DMS153 (cell line): ENCODE results near the gene PRKAG1.

ENCODE experiments used
- DNase-seq: peaks from one replicate; lab custom pipeline; 2025; lab: John Stamatoyannopoulos, UW

PRKAG1 gene

DNA sequence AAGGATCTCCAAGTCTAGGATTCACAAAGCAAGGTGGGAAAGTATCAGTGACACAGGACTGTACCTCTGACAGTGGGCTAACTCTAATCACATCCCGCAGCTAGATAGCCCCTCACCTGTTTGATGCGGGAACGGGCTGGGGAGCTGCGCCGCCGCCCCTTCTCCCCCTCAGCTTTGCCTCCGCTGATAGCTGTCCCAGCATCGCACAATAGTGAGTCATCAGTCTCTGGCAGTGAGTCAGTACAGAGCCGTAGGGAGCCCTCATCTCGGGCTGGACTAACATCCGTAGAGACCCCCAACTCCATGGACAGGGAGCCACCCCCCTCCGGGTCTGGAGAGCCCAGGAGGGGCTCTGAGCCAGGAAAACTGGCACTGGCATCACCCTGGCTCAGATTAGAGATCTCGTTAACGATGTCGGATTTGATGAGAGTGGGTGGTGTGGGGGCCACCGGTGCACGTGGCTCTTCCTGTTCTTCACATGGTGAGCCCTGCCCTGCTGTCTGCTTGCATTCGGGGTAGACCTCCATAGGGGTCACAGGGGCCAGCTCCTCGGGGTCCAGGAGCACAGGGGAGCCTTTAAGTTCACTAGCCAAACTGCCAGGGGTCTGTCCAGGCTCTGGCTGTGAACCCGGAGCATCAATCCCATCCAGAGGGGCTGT lies 31.1 kb upstream of the PRKAG1 start:
- DNase-seq: no peak

DNA sequence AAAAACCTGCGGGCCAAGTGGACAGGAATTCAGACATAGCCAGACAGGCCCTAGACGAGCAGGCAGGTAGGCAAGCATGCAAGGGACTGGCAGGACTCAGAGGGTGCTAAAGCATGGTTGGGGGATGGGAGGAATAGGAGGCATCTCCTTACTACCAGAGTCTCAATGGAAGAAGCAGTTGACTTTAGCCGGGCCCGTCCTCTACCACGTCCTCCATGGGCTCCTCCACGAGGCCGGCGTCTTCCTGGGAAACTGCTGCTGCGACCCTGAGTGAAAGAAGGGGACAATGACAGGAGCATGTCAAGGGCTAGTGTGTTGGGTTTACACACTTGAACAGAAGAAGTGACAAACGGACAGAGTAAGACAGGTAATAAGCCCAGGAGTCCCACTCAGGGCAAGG lies 30.4 kb upstream of the PRKAG1 start:
- no peak for DNase-seq

DNA sequence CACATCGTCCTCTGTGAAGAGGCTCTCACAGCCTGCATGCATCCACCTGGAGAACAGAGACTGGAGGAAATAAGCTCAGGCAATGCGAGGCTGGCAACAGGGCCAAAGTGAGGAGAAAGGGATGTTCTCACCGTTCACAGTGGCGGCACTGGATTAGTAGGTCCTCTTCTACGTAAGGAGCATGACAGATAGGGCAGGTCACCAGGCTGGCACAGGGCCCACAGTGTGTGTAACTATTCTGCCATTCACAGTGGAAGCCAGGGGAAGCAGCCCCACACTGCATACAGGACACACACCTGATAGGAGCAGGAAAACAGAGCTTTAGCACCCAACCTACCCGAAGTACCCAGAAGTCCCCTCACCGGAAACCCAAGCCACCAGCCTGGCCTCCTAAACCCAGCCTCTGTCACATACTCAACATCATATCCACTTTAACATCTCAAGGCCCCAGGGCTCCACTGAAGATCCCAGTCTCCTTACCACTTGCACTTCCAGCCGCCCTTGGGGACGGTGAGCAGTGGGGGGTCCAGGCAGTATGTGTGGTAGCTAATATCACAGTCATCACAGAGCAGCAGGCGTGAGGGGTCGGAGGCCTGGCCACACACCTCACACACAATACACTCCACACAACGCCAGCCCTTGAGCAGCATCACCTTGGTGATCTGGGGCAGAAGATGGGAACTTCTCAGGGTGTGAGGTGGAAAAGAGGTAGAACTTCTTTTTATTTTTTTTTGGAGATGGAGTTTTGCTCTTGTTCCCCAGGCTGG lies 27.7 kb upstream of the PRKAG1 start:
- DNase-seq: no peak

DNA sequence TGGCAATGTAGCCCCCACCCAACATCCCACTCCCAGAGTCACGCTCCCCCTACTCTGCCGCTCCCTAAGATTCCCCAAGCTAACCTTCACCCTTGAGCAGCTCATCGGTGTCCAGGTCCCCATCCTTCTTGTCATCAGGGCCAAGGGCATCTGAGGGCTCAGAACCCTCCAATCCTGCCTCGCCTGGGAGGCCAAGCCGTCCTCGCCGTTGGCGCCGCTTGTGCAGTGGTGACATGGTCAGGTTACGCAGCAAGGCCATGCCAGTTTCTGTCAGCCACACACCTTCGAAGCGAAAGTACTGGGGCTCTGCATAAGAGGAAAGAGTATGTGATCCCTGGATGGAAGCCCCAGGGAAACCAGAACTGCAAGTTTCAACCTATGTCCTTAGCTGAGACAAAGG lies 26.1 kb upstream of the PRKAG1 start:
- DNase-seq: no peak

DNA sequence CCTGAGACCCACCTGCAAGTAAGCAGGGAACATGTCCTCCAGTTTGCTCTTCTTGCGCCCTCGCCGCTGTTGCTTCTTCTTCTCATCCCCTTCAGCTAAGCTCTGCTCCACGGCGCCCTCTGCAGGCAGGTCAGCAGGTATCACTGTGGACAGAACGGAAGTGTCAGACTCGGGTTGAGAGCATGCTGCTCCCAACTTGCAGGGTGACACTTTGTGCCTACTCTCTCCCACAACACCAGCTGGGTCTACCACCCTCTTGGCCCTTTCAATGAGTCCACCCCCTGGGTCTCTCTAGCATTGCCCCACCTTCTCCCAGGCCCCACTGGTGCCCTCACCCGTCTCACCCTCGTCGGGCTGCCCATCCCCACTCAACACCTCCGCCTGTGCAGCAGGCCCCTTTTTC lies 25.3 kb upstream of the PRKAG1 start:
- peak; percentile 1 for DNase-seq

DNA sequence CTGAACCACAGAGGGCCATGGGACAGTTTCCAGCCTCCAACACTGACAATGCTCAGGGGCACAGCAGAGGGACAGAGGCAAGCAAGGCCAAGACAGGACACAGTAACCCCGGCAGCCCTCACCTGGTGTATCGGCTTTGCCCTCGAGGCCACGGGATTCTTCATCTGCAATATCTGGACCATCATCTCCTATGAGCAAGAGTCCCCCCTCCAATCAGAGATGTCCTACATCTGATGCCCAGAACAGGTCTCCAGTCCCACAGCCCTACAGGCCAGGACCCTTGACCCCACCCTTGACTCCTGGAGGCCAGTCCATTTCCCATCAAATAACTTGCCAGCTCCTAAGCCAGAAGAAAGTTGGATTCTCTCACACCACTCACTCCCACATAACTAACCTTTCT lies 24.7 kb upstream of the PRKAG1 start:
- no peak for DNase-seq

DNA sequence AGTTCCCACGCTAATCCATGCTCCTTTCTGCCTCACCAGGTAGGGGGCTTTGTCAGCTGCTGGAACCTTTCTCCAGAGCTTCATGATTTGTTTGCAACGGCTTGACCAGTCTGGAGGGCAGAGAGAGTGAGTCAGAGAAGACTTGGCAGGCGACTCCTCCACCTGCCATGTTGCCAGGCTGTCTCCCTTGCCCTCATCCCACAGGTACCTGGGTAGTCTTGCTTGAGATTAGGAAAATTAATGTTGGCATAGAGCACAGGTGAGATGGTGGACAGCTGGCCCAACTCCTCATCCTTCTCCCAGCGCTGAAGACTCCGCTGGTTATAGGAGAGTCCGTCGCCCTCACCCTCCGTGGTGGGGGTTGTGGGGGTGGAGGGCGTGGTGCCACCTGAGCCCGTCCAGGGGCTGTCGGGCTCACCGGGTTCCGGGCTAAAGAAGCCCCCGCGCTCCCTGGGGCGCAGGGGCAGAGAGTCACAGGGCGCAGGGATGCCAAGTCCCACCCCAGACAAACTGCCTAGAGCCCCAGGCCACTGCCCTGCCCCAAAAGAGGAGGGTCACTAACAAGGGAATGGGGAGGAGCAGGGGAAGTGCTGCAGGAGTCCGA lies 23.4 kb upstream of the PRKAG1 start:
- no peak for DNase-seq

DNA sequence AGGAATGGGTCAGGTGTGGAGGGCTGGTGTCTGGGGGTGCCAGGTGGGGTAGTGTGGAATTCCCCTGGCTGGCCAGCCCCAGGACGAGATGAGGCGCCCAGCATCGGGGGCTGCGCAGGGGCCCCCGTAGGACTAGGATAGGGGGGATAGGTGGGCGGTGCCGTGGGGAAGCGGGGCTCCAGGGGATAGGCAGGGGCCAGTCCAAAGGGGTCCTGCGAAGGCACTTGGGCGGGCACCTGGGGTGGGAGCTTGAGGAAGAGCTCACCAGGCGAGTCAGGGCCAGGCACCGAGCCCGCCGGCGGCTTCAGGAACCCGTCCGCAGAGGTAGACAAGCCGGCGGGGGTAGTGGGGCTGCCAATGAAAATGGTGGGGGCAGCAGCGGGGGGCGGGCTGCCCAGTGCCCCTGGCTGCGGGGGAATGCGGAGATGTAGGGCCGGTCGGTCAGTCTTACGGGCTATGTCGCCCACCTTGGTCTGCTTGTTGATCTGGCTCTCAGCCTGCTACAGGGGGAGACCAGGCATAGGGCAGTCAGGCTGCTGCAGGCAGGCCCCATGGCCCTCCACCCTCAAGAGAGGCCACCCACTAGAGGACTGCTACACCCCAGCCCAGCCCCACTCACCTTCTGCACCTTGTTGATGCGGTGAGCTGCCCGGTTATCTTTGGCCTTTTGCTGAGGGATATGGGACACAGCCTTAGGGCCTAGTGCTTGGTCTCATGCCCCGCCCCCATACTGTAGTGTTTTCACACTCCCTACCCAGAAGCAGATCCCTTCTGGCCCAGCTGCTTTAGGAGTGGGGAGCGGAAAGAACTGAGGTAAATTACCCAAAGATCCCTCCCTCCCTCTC lies 22.7 kb upstream of the PRKAG1 start:
- no peak for DNase-seq

DNA sequence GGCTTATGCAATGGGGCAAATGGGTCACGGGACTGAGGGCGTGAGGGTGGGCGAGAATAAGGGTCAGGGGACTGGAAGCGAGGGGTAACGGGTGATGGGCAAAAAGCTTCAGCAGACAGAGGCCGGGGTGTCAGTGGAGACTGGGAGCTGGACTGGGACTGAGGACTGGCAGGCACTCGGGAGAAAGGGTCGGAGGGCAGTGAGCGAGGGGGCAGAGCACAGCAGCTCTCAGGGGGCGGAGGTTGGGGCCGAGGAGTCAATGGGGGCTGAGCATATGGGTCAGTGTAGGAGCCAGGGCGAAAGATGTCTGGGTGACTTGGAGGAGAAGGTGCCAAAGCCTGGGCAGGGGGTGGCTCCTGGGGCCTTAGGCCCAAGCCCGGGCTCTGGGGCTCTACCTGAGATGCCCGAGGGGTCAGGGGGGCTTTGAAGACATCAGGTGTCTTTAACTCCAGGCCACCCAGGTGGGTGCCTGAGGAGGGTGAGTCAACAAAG lies 21.8 kb upstream of the PRKAG1 start:
- no peak for DNase-seq

DNA sequence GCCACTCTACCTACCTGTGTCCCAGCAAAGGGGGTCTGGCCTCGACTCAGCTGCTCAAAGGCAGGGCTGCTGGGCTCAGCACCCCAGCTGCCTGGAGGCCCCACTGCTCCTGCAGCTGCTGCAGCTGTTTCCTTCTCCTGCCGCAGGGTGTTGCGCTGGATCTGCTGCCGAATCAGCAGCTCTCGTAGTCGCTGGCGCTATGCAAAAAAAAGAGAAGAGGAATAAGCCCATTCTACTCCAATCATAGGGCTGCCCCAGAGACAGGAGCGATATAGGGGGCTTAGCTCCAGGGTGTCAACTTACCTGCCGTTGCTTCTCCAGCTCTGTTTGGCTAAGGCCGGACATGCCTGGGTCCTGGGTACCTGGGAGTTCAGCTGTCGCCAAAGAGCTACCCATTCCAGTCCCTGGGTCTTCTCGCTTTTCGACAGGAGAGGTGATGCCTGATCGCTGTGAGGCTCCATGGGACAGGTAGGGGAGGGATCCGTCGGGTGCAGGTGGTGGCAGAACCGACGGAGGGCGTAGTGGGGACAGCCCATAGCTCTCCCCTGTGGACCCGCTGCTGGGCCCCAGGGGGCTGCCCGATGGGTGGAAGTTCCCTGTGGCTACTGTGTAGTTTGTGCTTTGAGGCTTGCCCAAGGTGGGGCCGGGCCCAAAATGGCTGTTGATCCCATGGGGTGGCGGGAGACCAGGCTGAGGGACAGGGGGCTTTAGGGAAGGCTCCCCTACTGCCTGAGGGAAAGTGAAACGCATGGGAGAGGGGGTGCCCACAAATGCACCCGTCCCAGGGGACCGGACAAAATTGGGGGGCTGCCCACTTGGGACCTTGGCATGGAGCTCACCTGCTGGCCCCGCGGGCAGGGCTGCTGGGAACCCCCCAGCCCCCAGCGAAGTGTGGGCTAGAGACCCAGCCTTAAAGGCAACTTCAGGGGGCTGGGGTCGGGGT lies 21.1 kb upstream of the PRKAG1 start:
- no peak for DNase-seq

DNA sequence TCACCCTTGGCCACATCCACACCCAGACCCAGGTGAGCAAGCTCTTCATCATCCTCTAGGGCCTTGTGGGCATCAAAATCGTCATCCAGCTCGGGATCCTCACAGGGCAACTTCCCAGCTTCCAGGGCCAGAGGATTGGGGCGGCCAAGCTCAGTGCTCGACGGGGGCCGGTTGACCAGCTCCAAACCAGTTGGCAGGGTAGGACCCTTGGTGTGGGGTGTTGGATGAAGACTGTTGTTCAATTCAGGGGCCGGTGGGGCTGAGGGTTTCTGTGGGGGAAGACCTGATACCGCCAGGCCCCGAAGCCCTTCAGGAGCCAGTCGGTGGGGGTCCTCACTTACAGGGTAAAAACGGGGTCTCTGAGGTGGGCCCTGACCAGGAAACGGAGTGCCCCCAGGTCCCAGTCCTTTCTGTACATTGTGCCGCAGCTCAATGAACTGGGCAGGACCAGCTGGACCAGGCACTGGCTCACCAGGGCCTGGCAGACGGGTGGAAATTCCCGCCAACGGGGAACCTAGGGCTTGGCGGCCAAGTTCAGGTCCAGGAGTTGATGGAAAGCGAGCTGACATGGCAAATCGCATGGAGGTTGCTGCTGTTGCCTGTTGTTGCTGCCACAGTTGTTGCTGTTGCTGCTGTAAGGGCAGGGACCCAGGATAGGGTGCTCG lies 19.8 kb upstream of the PRKAG1 start:
- DNase-seq: no peak

DNA sequence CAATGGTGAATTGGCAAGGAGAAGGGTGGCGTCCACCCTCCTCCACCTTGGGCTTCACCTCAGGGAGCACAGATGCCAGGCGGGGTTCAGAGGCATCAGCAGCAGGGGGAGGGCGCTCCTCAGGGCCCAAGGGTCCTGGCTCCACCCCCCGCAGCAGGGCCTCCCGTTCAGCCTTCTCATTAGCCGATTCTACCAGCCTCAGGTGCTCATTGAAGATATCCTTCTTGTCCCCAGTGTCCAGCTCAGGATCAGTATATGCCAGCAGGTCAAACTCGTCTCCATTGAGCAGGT lies 19.3 kb upstream of the PRKAG1 start:
- DNase-seq: no peak

DNA sequence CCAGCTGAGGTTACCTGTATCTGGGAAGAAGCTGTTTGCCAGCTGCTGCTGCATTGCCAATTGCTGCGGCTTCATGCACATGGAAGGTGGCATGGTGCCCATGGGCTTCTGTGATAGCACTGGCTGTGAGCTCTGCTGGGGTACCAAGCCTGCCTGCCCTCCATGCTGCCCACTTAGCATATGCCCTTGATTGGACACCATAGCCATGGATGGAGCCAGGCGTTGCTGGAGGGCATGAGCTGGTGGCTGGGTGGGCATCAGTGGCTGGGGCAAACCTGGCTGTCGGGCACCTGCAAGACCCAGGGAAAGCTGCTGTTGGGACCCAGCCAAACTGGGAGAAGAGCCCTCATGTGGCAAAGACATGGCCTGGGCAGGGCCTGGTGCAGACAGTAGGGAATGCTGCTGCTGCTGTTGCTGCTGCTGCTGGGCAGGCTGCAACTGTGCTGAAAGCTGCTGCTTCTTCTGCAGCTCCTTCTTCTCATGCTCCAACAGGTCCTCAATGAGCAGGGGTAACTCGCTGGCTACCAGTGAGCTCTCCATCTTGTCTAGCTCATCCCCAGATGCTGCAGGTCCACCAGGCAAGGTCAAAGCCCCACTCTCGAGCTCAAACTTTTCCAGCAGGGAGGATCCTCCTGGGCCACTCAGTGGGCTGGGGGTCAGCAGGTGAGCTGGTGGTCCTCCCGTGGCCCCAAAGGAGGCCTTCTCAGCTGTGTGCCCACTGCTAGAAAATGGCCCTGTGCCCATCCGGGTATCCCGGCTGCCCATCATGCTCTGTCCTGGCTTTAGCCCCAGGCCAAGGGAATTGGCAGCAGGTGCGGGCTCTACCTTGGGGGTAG lies 18.8 kb upstream of the PRKAG1 start:
- DNase-seq: no peak

DNA sequence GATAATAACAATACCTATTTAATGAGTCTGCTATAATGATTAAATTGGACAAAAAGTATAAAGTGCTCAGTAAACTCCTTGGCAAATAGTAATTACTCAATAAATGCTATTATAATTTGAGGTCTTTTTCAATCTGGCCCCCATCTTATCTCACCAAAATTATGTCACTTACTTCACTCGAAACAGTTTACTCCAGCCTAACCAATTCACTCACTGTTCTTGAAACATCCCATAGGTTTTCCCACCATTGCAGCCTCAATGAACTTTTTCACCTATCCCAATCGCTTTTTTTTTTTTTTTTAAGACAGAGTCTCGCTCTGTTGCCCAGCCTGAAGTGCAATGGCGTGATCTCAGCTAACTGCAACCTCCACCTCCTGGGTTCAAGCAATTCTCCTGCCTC lies 17.5 kb upstream of the PRKAG1 start:
- no peak for DNase-seq

DNA sequence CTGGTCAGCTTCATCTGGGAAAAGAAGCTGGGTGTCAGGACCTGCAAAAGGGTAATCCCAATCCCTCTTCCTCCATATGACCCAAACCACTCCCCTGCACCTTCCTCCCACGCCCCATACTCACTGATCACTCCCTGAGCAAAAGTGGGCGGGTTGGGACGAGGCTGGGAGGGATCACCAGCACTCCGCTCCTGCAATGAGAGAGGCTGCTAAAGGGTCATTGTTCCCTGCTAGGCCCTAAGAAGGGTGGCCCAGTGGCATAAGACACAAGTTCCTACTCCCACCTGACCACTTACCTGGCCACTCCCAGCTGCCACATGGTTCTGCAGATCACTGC lies 15.7 kb upstream of the PRKAG1 start:
- DNase-seq: no peak

DNA sequence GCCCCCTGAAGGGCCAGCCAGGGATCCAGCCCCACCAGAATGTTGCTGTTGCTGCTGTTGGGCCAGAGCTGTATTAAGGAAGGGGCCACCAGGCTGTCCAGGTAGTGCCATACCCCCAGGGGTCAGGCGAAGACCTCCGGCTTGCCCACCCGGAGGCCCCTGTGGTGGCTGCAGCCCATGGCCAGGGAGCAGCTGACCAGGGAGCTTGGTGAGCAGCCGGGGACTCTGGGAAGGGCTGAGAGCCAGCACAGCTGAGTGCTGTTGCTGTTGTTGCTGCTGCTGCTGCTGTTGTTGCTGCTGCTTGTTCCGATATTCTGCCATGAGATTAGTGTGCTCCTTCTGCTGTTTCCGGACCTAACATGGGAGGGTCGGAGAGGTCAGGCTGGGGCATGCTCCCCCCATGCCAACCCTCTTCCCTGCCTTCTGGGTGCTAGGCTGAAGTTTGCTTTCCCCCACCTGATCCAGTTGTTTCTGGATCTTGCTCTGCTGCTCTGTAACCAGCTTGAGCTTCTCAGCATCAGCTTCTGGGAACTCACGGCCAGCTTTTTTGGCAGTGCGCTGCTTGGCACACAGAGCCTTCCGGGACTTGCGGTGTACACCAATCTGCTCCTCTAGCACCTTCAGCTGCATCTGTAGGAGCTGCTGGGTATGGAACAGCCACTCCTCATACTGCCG lies 15.2 kb upstream of the PRKAG1 start:
- no peak for DNase-seq

DNA sequence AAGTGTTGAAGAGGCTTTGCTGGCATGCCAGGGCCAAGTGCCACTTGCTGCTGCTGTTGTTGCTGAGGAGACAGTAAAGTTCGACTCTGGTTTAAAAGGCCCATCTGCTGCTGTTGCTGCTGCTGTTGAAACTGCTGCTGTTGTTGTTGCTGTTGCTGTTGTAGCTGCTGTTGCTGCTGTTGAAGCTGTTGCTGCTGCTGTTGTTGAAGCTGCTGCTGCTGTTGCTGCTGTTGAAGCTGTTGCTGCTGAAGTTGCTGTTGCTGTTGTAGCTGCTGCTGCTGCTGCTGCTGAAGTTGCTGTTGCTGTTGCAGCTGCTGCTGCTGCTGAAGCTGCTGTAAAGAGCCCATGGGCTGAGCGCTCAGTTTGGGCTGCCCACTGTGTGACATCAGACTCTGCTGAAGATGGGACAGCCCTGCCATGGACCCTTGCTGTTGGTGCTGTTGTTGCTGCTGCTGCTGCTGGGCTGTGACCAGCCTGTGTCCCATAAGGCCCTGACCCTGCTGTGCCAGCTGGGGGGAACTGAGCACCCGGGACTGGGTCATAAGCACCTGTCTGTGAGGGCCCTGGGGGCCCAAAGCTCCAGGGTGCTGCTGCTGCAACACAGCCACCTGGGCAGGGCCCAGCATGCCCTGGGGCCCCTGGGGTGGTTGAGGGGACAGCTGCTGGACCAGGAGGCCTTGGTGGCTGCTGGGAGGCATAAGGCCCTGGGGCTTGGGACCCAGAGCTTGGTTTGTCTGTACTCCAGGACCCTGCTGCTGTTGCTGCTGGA lies 14.3 kb upstream of the PRKAG1 start:
- no peak for DNase-seq

DNA sequence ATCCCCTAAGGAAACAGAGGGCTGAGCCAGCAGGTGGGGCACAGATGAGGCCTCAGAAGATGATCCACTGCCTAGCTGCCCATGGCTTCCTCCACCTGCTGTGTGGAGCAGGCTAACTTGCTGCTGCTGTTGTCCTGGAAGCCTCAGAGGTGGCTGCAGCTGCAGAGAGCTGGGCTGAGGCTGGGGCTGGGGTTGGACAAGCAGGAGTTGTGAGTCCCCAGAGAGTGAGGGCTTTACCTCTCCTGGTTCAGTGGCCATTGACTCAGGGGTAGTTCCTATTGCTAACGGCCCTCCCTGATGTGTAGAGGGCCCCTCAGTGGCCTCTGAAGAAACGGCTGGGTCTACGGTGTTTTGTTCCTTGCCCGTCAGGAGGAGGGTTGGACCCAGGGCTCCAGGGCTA lies 13.7 kb upstream of the PRKAG1 start:
- no peak for DNase-seq
